Measurements from ENCODE around the gene PAQR9. TPM values are rescaled to one million over a fixed set of nuclear protein-coding genes. Genes with fewer than 3 reads are reported as not detected.

PAQR9 gene
- total and polyA plus RNA-seq, 9 of the 15 experiments (the other 6 are each of a cell fraction or from before 2014, with no cell fraction given), result 0.04 to 0.58 (median 0.22) TPM

DNA sequence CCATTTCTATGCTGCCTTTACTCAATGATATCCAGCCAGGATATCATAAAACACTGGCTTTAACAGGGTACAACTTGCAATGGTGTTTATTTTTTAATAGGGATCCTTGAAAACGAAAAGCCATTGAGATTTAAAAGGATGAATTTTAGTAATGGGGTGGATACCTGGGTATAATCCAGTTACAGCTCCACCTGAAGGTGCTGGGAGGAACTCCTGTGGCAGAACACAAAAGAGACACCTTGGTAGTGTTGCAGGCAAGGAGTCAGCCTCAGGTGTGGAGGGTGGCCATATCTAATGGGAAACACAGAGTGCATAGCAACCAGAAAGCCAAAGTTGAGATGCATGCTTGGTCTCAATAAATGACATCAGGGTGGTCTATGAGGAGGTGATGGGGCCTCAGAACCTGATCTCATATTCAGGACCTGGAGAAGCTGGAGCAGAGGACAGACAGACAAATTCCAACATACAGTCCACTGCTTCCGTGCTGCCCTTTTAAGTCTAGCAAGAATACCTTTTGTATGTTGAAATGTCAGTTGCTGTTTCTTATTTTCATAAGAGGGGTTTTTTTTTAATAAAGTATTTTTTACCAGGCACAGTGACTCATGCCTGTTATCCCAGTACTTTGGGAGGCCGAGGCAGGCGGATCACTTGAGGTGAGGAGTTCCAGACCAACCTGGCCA is 12.0 kb upstream of the PAQR9 start:
- peaks cover 9 to 19% of the 10 kb centered on the region in 2 experiments; a peak in 4 of 5 replicates for H3K4me1 ChIP-seq (replicated peaks in 1 of 2; ENCODE audit: control insufficient read depth in 2 of 2, insufficient read depth in 2 of 2, low read length in 2 of 2)
- ATAC-seq (peak; percentile 32; the same call in 2 of the 3 replicates), FAIRE-seq (peak; percentile 15), DNase-seq (ENCODE audit: extremely low read depth in 1 of 4, low spot score in 3 of 4) (peak in 1 of 4 experiments; percentile 35)
- CTCF ChIA-PET (ENCODE audit: low intra/inter-chr PET ratio), result interaction anchor here (0.7 kb wide), 1 partner anchor 147 kb away, joined by 3 read pairs; no protein-coding TSS in a partner anchor
- peak overlapping the region; percentile 21; the same call in 1 of the 2 replicates for H2AFZ ChIP-seq (ENCODE audit: low read depth, low read length)
- H3K27ac ChIP-seq (ENCODE audit: extremely low read depth, low read depth, low read length), result no peak overlapping the region
- H4K20me1 ChIP-seq (replicated peaks; ENCODE audit: control insufficient read depth, insufficient read depth, low read length), result no peaks in the 10 kb centered on the region
- 87% methylated on average over 4 of the region's 4 CpGs for WGBS (ENCODE audit: insufficient coverage, low coverage, missing lambda C conversion rate)
- H3K9me1 ChIP-seq (ENCODE audit: control insufficient read depth, insufficient read depth, low read length), result no peaks in the 10 kb centered on the region
- H3K4me3 ChIP-seq, result no peak overlapping the region
- H3K36me3 ChIP-seq (ENCODE audit: control insufficient read depth, insufficient read depth, low read length), result no peaks in the 10 kb centered on the region
- no peaks in the 10 kb centered on the region for H3K27me3 ChIP-seq (ENCODE audit: control insufficient read depth in 2 of 2, insufficient read depth in 2 of 2, low read length in 2 of 2)
- no peak overlapping the region for H3K9ac ChIP-seq (ENCODE audit: insufficient read depth in 1 of 2, low read depth in 2 of 2, low read length in 2 of 2)
- H3K79me2 ChIP-seq (ENCODE audit: control insufficient read depth, insufficient read depth, low read length), result no peaks in the 10 kb centered on the region
- POLR2A ChIA-PET, result no interaction called here
- no peaks in the 10 kb centered on the region for H3K9me3 ChIP-seq (replicated peaks; ENCODE audit: control insufficient read depth, insufficient read depth, low read depth, low read length)
- intact Hi-C loops (cut with micrococcal nuclease) (no loop called here), in situ Hi-C loops (cut with MboI) (no loop called here)
- H3K4me2 ChIP-seq (ENCODE audit: insufficient read depth, low read length), result no peak overlapping the region
- no TSS peak for BruUV-seq (replicated peaks)
- TF ChIP-seq, protein P1, sequence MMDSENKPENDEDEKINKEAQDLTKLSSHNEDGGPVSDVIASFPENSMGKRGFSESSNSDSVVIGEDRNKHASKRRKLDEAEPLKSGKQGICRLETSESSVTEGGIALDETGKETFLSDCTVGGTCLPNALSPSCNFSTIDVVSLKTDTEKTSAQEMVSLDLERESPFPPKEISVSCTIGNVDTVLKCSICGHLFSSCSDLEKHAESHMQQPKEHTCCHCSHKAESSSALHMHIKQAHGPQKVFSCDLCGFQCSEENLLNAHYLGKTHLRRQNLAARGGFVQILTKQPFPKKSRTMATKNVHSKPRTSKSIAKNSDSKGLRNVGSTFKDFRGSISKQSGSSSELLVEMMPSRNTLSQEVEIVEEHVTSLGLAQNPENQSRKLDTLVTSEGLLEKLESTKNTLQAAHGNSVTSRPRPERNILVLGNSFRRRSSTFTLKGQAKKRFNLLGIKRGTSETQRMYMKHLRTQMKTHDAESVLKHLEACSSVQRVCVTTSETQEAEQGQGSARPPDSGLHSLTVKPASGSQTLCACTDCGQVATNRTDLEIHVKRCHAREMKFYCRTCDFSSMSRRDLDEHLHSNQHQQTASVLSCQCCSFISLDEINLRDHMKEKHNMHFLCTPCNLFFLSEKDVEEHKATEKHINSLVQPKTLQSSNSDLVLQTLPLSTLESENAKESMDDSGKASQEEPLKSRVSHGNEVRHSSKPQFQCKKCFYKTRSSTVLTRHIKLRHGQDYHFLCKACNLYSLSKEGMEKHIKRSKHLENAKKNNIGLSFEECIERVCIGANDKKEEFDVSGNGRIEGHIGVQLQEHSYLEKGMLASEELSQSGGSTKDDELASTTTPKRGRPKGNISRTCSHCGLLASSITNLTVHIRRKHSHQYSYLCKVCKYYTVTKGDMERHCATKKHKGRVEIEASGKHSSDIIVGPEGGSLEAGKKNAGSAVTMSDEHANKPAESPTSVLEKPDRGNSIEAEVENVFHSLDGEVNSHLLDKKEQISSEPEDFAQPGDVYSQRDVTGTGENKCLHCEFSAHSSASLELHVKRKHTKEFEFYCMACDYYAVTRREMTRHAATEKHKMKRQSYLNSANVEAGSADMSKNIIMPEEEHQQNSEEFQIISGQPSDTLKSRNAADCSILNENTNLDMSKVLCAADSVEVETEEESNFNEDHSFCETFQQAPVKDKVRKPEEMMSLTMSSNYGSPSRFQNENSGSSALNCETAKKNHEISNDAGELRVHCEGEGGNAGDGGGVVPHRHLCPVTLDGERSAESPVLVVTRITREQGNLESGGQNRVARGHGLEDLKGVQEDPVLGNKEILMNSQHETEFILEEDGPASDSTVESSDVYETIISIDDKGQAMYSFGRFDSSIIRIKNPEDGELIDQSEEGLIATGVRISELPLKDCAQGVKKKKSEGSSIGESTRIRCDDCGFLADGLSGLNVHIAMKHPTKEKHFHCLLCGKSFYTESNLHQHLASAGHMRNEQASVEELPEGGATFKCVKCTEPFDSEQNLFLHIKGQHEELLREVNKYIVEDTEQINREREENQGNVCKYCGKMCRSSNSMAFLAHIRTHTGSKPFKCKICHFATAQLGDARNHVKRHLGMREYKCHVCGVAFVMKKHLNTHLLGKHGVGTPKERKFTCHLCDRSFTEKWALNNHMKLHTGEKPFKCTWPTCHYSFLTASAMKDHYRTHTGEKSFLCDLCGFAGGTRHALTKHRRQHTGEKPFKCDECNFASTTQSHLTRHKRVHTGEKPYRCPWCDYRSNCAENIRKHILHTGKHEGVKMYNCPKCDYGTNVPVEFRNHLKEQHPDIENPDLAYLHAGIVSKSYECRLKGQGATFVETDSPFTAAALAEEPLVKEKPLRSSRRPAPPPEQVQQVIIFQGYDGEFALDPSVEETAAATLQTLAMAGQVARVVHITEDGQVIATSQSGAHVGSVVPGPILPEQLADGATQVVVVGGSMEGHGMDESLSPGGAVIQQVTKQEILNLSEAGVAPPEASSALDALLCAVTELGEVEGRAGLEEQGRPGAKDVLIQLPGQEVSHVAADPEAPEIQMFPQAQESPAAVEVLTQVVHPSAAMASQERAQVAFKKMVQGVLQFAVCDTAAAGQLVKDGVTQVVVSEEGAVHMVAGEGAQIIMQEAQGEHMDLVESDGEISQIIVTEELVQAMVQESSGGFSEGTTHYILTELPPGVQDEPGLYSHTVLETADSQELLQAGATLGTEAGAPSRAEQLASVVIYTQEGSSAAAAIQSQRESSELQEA (IDR thresholded peaks at IDR 0.05; ENCODE audit: low read depth), result peak; percentile 58; the same call in 1 of the 2 replicates
- no peak for TF ChIP-seq ZNF780A (CRISPR knock-in tag; IDR thresholded peaks at IDR 0.05)
- TF ChIP-seq, protein P2, sequence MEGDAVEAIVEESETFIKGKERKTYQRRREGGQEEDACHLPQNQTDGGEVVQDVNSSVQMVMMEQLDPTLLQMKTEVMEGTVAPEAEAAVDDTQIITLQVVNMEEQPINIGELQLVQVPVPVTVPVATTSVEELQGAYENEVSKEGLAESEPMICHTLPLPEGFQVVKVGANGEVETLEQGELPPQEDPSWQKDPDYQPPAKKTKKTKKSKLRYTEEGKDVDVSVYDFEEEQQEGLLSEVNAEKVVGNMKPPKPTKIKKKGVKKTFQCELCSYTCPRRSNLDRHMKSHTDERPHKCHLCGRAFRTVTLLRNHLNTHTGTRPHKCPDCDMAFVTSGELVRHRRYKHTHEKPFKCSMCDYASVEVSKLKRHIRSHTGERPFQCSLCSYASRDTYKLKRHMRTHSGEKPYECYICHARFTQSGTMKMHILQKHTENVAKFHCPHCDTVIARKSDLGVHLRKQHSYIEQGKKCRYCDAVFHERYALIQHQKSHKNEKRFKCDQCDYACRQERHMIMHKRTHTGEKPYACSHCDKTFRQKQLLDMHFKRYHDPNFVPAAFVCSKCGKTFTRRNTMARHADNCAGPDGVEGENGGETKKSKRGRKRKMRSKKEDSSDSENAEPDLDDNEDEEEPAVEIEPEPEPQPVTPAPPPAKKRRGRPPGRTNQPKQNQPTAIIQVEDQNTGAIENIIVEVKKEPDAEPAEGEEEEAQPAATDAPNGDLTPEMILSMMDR (IDR thresholded peaks at IDR 0.05 in 2 of 3, conservative IDR thresholded peaks at IDR 0.05 in 1 of 3; ENCODE audit: insufficient read depth in 2 of 3, low read depth in 1 of 3, low read length in 3 of 3), result peak; percentile 27 to 32 (median 32); a peak in 4 of 6 replicates
- peak; percentile 60 for TF ChIP-seq ZFP36 (IDR thresholded peaks at IDR 0.05; ENCODE audit: low read depth, low read length, partially characterized antibody)
- TF ChIP-seq ZNF232 (CRISPR knock-in tag; IDR thresholded peaks at IDR 0.05), result no peak
- TF ChIP-seq, protein P3, sequence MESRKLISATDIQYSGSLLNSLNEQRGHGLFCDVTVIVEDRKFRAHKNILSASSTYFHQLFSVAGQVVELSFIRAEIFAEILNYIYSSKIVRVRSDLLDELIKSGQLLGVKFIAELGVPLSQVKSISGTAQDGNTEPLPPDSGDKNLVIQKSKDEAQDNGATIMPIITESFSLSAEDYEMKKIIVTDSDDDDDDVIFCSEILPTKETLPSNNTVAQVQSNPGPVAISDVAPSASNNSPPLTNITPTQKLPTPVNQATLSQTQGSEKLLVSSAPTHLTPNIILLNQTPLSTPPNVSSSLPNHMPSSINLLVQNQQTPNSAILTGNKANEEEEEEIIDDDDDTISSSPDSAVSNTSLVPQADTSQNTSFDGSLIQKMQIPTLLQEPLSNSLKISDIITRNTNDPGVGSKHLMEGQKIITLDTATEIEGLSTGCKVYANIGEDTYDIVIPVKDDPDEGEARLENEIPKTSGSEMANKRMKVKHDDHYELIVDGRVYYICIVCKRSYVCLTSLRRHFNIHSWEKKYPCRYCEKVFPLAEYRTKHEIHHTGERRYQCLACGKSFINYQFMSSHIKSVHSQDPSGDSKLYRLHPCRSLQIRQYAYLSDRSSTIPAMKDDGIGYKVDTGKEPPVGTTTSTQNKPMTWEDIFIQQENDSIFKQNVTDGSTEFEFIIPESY (CRISPR knock-in tag; IDR thresholded peaks at IDR 0.05), result no peak

Data from K562 (cell line).